B cell (primary cell): ENCODE data around the gene STX18.

Experiments
- CTCF ChIP-seq: fragments of 200-600 bp; IDR thresholded peaks from one replicate; pipeline ENCODE4 v1.8.0; 2022; ENCODE audit warnings: antibody characterized with exemption, mild to moderate bottlenecking
- EZH2 ChIP-seq: IDR thresholded peaks from 2 replicates; pipeline ENCODE4 v1.6.1; 2012; ENCODE audit warnings: borderline replicate concordance, low read depth, mild to moderate bottlenecking, moderate library complexity, low read length; ENCODE audit not compliant: insufficient read depth, poor library complexity, severe bottlenecking

GRCh38 chr4:4506961-4507360 is 34.9 kb downstream of the STX18 start:
- no peak for TF ChIP-seq CTCF
- TF ChIP-seq EZH2 = no peak
